HG02870 (cell line): ENCODE measurements around the gene ERFL.
"Not testable (repeated sequence)": the region's sequence is repeated elsewhere in the genome, so short reads cannot be mapped to it uniquely, and the experiment has no call there.

Source experiments
- ATAC-seq: cut with Tn5 transposase; IDR thresholded peaks from one replicate; pipeline ENCODE4 v1.9.1; 2021; ENCODE audit warnings: mild to moderate bottlenecking, moderate library complexity; ENCODE audit not compliant: unreplicated experiment

The ERFL gene

DNA sequence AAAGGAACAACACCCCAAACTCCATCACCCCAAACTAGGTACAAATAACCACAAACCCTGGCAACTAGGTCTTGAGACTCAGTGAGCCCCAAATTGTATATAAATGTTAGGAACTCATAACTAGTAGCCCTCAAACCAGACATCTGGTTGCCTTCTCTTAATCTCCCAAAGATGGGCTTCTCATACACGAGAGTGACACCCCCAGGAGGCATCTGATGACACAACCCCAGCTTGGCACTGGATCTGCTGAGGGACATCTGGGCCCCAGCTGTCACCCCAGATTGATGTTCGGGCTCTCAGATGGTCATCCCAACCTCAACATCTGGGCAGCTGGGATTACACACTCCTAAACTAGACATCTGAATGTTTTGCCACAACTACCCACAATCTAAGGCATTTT, 16.1 kb upstream of the ERFL start:
- ATAC-seq: no peak

DNA sequence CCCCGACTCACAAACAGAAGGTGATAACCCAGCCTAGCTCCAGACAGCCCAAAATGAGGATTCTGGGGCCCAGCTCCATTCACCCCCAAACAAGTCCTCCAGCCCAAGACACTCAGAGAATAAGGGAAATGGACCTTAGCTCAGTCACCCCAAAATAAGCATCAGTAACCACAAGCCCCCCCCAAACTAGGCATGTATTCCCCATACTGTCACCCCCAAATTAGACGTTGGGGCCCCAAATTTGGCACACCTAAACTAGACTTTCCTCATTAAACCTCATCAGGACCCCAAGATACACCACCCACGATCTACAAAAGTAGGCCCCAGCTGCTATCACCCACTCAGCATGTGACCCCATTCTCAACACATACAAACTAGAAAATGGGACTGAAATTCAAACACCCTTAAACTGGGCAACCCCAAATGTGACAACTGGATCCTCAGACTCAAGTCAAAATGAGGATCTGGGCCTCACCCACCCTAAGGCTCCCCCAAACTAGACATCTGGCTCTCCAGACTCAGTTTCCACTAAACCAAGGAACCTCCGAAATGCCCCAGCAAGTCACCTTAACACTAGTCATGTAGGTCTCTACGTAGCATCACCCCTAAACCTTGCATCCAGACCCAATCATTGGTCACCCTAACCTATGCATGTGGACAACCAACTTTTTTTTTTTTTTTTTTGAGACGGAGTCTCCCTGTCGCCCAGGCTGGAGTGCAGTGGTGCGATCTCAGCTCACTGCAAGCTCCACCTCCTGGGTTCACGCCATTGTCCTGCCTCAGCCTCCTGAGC, 13.4 kb upstream of the ERFL start:
- no peak for ATAC-seq

DNA sequence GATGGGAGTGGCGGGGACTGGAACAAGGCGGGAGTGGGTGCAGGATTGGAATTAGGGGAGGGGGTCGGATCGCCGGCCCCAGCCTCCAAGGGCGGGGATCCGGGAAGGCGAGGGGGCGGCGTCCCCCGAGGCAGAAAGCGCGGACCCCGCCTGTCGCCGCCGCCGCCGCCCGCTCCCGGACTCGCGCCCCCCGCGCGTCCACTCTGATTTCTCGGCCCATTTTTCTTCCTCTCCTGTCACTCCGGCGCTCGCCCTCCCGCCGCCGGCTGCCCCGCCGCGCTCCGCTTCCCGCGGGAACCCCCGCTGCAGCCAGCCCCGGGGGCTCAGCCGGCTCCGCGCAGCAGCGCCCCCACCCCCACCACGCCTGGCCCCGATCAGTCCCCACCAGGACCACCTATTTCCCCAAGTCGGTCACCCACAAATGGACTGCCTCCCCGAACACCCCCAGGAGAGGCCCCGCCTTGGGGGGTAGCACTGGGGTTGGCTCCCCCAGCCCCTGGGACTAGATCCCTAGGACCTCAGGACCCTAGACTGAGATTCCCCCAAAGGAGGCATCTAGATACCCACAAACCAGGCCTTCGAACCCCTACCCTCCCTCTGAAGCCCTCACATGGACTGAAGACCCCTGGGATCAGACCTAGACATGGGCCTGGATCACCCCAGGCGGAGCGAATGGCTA, 12.6 kb upstream of the ERFL start:
- no peak for ATAC-seq

DNA sequence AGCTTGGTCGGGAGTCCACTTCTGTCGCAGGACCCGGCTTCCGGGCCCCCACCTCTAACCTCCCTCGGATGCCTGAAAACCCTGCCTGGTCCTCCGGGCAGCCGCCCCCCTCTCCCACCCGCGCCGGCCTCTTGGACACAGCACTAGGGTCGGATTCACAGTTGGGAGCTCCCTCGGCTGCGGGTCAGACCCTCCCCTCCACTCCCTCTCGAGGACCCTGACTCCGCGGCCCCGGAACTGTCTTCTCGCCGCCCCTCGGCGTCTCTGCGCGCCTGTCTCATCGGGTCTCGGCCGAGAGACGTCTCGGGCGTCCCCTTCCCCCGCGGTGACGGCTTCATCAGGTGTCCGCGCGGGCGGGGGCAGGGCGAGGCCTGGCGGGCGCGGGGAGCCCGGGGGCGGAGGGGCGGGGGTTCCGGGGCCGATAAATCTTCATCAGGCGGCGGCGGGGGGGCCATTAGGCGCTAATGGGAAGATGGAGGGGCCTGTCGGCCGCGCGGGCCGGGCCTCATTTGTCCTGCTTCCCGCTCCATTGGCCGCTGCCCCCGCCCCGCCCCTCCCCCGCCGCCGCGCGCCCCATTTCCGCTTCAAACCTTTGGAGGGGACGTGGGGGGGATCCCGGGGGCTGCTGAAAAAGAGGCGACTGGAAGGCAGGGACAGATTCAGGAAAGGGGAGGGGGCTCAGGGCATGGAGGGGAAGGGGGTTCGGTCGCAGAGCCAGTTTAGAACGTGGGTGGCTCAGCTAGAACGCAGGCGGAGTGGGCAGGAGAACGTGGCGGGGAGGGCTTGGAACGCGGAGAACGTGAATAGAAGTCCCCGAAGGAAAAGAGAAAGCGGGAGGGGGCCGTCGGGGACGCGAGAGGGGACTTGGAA, 11.8 kb upstream of the ERFL start:
- ATAC-seq: no peak

DNA sequence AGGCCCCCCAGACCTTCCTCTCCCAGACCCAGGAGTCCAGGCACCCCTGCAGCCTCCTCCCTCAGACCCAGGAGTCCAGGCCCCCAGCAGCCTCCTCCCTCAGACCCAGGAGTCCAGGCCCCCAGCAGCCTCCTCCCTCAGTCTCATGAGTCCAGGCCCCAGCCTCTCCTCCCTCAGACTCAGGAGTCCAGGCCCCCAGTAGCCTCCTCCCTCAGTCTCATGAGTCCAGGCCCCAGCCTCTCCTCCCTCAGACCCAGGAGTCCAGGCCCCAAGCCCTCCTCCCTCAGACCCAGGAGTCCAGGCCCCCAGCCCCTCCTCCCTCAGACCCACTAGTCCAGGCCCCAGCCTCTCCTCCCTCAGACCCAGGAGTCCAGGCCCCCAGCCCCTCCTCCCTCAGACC, 11.0 kb upstream of the ERFL start:
- ATAC-seq: not testable (repeated sequence)

DNA sequence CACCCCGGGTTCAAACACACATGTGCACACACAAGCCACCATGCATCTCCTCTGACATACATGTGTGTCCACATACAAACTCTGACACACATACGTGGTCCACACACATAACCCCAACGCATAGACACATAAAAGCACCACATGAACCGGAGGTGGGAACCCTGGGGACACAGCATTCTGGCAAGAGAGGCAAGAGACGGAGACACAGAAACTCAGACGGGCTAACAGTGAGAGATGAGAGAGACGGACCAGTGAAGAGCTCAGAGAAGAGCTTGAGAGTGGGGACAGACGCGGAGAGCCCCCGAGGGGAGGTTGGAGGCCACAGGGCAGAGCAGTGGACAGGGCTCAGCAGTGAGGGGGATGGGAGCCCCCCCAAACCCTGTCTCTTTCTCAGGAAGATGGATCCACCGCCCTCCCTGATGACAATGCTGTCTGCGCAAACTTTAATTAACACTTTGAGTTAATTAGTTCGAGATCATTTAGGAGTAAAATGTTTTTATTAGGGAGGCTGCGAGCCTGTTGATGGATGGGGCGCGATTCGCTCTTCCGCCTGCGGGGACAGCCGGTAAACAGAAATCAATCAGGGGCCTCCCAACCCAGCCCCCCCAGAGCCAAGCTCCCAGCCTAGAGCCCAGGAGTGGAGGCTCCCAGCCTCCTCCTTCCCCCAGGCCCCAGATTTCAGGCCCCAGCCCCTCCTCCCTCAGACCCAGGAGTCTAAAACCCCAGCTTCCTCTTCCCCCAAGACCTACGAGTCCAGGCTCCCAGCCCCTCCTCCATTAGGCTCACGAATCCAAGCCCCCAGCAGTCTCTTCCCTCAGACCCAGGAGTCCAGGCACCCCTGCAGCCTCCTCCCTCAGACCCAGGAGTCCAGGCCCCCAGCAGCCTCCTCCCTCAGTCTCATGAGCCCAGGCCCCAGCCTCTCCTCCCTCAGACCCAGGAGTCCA, 9.5 kb upstream of the ERFL start:
- no peak for ATAC-seq

DNA sequence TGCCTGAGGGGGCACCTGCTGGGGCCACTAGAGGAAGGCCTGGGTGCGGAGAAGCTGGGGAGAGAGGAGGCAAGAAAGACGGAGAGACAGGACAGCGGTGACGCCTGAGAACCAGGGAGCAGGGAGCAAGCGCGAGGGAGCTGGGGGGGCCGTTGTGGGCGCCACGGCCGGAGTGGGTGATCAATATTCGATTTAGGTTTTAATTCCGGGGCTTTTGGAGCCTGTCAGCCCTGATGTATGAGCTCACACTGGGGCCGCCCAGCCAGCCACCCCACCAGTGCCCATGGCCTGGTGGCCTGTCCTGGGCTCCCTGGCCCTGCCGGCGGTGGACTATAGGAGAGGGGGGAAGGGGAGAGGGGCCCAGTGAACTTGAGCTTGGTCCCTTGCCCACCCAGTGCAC, 8.7 kb upstream of the ERFL start:
- ATAC-seq: no peak

DNA sequence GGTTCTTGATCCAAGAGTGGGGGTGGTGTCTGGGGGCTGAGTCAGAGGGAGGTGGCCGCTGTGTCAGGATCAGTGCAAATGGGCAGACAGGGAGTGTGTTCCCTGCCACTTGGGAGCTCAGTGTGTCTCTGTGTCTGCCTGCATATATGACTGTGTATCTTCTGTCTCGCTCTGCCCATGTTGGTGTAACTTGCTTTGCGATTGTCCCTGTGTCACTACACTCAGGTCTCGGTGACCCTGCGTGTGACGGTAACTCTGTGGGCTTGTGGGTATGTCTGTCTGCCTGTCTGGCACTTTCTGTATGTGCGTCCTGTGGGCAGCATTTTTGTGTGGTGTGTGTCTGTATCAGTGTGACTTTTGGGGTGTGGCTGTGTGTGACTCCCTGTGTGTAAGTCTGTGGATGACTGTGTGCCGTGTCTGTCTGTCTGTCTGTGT, 8.2 kb upstream of the ERFL start:
- ATAC-seq: no peak

DNA sequence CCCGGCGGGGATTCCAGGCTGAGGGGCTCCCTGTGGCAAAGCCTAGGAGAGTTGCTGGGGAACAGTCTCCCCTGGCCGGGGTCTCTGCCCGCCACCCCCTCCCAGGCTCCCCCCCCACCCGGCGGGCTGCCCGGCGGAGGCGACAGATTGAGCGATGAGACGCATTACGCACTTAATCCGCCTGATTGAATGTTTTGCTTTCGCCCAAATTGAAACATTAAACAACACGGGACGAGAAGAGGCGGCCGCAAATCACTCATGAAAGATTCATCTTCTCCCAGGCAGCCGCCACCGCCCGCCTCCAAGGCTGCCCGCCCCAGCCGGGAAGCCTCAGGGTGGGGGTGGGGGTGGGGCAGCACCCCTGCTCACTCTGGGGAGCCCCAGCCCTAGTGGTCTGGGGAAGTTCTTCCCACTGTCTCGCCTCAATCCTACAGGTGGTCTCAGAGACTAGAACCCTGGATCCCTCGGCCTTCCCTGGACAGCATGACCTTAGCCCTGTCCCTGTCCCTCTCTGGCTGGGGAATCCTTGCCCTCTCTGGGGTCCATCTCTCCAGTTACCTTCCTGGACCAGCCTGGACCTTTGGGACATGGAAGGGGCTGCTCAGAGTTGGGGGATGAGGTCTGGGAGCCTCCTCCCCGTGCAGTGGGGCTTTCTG, 7.6 kb upstream of the ERFL start:
- no peak for ATAC-seq

DNA sequence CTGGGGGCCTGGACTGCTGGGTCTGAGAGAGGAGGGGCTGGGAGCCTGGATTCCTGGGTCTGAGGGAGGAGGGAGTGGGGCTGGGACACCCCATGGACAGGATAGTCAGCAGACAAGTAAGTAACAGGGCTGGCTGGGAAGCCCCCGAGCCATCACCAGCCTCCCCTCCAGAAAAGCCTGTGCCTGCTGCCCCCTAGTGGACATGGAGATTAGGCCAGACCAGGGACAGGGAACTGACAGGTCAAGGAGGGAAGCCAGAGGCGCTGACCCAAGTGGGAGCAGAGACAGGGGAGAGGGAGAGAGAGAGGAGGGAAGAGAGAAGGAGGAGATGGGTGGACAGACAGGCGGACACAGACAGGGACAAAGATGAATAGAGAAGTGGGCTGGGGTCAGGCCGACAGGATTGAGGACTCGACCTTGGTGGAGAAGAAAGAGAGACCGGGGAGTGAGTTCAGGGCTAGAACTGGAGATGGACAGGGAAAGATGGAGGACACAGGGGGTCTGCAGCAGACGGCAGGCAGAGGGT, 6.7 kb upstream of the ERFL start:
- no peak for ATAC-seq

DNA sequence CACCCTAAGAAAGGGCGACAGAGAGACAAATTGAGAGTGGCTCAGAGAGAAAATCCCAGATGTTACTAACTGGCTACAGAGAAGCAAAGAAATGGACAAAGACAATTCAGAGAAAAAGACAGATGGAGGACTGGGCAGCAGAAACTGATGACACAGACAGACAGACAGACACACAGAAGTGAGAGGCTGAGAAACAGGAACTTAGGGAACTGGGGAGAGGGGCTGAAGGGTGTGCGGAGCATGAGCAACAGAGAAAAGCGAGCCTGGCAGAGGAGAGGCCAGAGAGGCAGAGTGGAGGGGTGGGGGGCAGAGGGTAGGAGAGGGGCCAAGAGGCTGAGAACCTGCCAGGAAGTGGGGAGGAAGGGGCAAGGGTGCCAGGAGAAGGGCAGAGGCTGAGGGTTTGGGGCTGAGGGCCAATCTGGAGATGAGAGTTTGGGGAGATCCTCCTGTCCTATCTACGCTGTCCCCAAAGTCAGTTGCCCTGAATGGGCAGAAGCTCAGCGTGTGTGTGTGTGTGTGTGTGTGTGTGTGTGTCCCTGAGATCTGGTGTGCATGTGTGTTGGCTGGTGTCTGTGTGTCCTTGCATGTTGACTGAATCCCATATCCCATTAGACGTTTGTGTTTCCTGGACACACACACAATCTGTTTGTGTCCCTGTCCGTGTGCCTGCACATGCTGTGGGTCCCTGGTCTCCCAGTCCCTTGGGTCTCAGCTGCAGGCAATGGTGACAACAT, 5.6 kb upstream of the ERFL start:
- ATAC-seq: no peak

DNA sequence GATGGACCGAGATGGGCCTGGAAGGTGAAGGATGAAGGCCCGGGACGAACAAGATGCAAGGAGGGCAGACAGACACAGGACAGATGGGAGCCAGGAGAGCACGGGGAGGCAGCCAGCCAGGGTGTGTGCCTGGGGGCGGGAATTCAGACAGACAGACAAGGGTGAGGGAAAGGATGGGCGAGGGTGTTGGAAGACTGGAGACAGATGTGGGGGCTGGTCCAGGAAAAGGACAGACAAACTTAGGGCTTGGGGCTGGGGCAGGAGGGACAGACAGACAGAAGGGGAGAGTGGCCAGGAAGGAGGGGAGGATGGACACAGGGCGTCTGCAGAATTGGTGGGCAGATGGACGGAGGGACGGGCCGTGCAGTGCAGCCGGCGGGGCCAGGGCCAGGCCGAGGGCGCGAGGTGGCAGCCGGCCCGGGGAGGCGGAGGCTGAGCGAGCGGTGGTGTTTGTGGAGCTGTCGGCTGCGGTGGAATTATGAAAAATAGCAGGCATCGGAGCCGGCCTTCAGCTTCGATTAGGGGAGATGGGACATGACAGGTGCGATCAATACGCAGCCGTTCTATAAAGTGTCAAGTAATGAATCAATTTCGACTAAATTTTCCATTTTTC, 4.6 kb upstream of the ERFL start:
- ATAC-seq: no peak

DNA sequence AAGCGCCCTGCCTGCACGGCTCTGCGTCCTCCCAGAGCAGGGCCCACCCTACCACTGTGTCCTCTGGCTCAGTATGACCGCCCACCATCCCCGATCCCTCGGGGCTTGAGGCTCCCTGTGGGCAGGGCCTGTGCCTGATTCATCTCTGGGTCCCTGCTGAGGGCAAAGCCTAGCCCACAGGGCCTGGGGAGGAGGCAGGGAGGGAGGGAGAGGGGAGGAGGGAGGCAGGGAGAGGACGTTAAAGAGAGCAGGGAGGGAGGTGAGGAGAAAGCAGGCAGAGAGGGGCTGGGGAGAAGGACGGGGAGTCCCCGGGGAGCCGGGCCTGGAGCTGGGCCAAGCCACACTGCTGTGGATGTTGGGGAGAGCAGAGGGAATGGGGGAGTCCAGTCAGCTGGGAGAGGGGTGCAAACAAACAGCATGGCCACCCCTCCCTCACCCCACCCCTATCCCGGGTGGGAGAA, 4.0 kb upstream of the ERFL start:
- no peak for ATAC-seq

DNA sequence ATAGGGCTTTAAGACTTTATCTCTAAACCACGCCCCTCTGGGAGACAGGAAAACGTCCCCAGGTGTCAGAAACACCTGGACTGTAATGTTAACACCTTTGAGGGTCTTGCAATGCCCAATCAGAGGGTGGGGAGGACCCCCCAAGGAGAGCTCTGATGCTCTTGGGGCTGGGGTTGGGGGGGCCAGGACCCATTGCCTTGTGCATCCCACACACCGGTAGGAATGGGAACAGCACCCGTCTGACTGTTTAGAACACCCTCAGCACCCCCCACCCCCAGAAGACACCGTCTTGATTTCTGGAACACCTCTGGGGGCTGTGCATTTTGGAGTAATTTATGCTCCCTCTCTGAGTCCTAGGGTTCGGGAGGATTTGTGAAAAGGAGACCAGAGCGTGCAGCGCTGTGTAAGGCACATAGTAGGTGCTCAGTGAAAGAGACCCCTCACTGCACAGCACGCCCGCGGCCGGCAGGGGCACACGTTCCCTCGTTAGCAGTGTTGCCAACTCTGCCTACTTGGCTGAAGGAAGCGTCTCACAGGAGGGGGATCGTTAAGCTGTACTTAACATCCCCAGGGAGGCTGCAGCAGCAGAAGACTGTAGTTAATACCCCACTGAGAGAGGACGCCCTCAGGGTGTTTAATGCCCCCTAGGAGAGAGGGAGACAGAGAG, 2.8 kb upstream of the ERFL start:
- no peak for ATAC-seq

DNA sequence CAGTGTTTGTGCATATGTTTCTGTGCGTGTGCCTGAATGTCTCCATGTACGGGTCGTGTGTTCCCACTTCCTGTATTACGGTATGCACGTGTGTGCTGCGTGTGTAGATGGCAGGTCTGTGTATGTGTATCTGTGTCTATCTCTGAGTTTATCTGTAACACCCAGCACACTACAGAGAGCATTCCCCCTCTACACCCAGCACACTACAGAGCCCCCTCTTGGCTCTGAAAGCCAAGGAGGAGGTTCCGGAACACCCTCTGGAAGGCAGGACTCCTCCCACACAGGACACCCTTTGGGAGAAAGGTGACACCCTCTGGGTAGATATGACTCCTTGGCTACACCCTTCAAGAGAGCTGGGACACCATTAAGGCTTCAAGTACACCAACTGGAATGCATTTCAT, 2.1 kb upstream of the ERFL start:
- no peak for ATAC-seq

DNA sequence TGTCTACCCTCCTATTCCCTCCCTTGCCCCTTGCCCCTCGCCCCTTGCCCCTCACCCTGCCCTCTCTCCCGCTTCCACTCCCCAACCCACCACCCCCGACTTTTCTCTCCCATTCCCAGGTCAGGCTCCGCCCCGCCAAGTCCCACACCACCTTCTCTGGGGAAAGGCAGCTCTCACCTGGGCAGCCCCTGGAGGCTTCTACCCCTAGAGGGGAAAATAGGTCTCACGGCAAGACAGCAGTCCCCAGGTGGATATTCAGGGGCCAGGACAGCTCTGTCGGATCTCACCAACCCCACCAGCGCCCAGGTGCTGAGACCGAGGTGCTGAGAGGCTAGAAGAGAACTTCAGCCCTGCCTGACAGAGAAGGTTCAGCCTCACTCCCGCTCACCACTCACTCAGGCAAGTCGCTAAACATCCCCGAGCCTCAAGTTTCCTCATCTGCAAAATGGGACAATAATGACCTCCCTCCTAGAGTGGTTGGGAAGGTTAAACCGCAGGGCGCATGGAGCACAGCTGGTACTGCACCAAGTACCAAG, 1.4 kb upstream of the ERFL start:
- ATAC-seq: no peak

DNA sequence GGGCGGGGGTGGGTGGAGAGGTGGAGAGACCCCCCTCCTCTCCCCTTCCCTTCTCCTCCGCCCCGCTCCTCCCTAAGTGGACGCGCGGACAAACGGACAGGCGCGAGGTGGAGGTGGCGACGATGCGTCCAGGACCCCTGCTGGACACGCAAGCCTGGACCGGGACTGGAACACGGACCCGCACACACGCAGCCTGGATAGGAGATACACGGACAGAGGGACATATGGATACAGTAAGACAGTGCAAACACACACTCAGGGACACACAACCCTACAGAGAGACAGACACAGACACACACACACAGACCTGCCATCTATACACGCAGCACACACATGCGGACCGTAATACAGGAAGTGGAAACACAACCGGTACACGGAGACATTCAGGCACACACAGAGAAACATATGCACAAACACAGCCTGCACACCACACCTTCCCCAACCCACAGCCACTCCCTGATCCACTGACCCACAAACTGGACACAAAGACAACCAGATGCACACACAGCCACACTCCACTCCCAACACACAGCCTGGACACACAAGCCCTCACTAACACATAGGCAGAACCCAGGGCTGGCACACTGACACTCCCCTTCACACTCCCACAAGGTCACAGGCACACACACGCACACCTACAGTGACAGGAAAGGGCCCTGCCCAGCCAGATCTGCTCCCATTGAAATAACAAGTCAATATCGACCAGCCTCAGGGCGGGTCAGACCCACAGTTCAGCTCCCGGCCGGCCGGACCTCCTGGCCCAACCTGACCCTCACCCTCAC, 696 bp upstream of the ERFL start:
- ATAC-seq: no peak
